Transverse colon (tissue), 4 donors: Measurements from ENCODE around the gene METTL2B. TPM values are rescaled to one million over a fixed set of nuclear protein-coding genes. Genes with fewer than 3 reads are reported as not detected.
"Not testable (repeated sequence)": the region's sequence is repeated elsewhere in the genome, so short reads cannot be mapped to it uniquely, and the experiment has no call there.

Experiments
- DNase-seq: peaks from one replicate; pipeline ENCODE4 v3.0.0-alpha.2; 2019
- H3K27ac ChIP-seq, 4 donors: fragments of 200-600 bp; sonication (generic); 2 replicates each; pipeline ENCODE4 v1.5.1; 2016 to 2018; ENCODE audit warnings: inconsistent platforms in 4 of 4
- H3K27me3 ChIP-seq: fragments of 200-600 bp; sonication (generic); 2 replicates; pipeline ENCODE4 v1.5.1; 2017; ENCODE audit warnings: inconsistent platforms
- H3K36me3 ChIP-seq, 4 donors: fragments of 200-600 bp; sonication (generic); 2 replicates each; pipeline ENCODE4 v1.5.1; 2017 to 2019; ENCODE audit warnings: inconsistent platforms in 4 of 4
- H3K4me1 ChIP-seq, 4 donors: fragments of 200-600 bp; sonication (generic); 2 replicates each; pipeline ENCODE4 v1.5.1; 2017 to 2020; ENCODE audit warnings: inconsistent platforms in 4 of 4
- H3K4me3 ChIP-seq, 4 donors: fragments of 200-600 bp; sonication (generic); 1 replicate in 1 of 4; 2 replicates in 3 of 4; pipeline versions ENCODE4 v1.5.1 to v1.6.1; 2017 to 2019; ENCODE audit warnings: inconsistent platforms in 4 of 4
- H3K9me3 ChIP-seq, 2 donors: fragments of 200-600 bp; sonication (generic); 2 replicates each; pipeline ENCODE4 v1.5.1; 2017 to 2019; ENCODE audit warnings: inconsistent platforms in 2 of 2
- EP300 ChIP-seq: sonication (generic); formaldehyde crosslinking; IDR thresholded peaks from one replicate; pipeline ENCODE4 v1.6.1; 2017; ENCODE audit warnings: antibody characterized with exemption, low read depth
- POLR2A ChIP-seq: fragments of 450-650 bp; IDR thresholded peaks from one replicate; pipeline ENCODE4 v1.6.1; 2016; ENCODE audit warnings: antibody characterized with exemption, mild to moderate bottlenecking, moderate library complexity
- POLR2AphosphoS5 ChIP-seq, 3 donors: sonication (generic); formaldehyde crosslinking; IDR thresholded peaks; one replicate each; pipeline ENCODE4 v1.6.1; 2016; ENCODE audit warnings: antibody characterized with exemption in 3 of 3
- WGBS, 2 donors: methylation state at CpG; one replicate each; pipeline ENCODE4 v1.1.5; 2018; ENCODE audit warnings: low coverage in 1 of 2; 5-methylcytosine and 5-hydroxymethylcytosine counted together
- in situ Hi-C, 4 donors: fragments of 200-750 bp; cut with MboI; loops; one replicate each; pipeline versions ENCODE4 v1.15.0 to v1.15.1; 2017; ENCODE audit warnings: low sequenced_read_pairs in 3 of 4, low pct_ligation_motif_present in 1 of 4, low pct_unique_long_range_greater_than_20kb in 1 of 4
- intact Hi-C: fragments of 100-400 bp; cut with DNase I; formaldehyde crosslinking; loops from one replicate; pipeline ENCODE4 v1.15.1; 2023; ENCODE audit warnings: low total_unique reads
- small RNA-seq, 4 donors: library from RNA; depleted of rRNA; stranded (forward); fragments of <200 nt; gene quantifications; one replicate each; pipeline ENCODE3, GENCODE V24; 2016
- total RNA-seq, 4 donors: library from RNA; depleted of rRNA; stranded (reverse); fragments of >200 nt; gene quantifications; one replicate each; pipeline ENCODE4 v1.1.0, GENCODE V29; 2016
- TF ChIP-seq, protein P1 (sequence below), 5 experiments: fragments of 200-600 bp in 3 of 5; fragments of 450-650 bp in 2 of 5; sonication (generic) in 3 of 5; IDR thresholded peaks; 1 replicate in 2 of 5; 2 replicates in 3 of 5; pipeline ENCODE4 v1.5.1; 2016 to 2017; ENCODE audit warnings: antibody characterized with exemption in 5 of 5, inconsistent platforms in 3 of 5, mild to moderate bottlenecking in 2 of 5, moderate library complexity in 1 of 5

Gene METTL2B
- total RNA-seq, 4 donors from 2014 or later: 22.1 to 30.3 (median 23.2) TPM

DNA sequence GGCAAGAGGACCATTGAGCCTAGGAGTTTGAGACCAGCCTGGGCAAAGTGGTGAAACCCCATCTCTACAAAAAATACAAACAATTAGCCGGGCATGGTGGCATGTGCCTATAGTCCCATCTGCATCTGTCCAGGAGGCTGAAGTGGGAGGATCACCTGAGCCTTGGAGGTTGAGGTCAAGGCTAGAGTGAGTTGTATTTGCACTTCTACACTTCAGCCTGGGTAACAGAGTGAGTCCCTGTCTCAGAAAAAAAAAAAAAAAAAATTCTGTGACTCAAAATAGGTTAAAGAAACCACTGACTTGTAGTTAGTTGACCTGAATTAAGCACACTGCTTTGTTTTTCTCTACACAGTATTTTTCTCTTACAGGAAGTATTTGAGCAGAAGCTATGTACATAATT, 74.4 kb downstream of the METTL2B start:
- TF ChIP-seq POLR2AphosphoS5 (IDR thresholded peaks at IDR 0.05): no peak
- no peak for TF ChIP-seq POLR2A
- TF ChIP-seq EP300: no peak
- TF ChIP-seq, protein P1, sequence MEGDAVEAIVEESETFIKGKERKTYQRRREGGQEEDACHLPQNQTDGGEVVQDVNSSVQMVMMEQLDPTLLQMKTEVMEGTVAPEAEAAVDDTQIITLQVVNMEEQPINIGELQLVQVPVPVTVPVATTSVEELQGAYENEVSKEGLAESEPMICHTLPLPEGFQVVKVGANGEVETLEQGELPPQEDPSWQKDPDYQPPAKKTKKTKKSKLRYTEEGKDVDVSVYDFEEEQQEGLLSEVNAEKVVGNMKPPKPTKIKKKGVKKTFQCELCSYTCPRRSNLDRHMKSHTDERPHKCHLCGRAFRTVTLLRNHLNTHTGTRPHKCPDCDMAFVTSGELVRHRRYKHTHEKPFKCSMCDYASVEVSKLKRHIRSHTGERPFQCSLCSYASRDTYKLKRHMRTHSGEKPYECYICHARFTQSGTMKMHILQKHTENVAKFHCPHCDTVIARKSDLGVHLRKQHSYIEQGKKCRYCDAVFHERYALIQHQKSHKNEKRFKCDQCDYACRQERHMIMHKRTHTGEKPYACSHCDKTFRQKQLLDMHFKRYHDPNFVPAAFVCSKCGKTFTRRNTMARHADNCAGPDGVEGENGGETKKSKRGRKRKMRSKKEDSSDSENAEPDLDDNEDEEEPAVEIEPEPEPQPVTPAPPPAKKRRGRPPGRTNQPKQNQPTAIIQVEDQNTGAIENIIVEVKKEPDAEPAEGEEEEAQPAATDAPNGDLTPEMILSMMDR (IDR thresholded peaks at IDR 0.05): no peak

DNA sequence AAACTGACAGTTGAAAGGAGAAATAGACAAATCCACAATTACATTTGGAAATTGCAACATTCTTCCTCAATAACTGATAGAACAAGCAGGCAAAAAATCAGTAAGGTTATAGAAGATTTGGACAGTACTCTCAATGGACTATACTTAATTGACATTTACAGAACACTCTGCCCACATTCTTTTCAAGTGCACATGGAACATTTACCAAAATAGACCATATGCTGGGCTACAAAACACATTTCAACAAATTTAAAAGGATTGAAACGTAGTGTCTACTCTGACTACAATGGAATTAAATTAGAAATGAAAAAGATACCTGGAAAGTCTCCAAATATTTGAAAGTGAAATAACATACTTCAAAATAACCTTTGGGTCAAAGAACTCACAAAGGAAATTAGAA, 77.8 kb downstream of the METTL2B start:
- H3K9me3 ChIP-seq, H3K27ac ChIP-seq, H3K27me3 ChIP-seq, H3K4me3 ChIP-seq, H3K4me1 ChIP-seq, in situ Hi-C loops, intact Hi-C loops, DNase-seq, H3K36me3 ChIP-seq: not testable (repeated sequence)
- 57 to 74% methylated on average over 1 of the region's 1 CpG for WGBS, 2 donors

More for the DNA sequence above, 74.4 kb downstream of the METTL2B start:
- WGBS, 2 donors: 77 to 100% methylated on average over 1 of the region's 1 CpG
- Histone ChIP-seq H3K9me3 (no peaks in the 10 kb centered on the region), H3K27ac (no peak overlapping the region), H3K36me3 (no peaks in the 10 kb centered on the region), H3K27me3 (no peaks in the 10 kb centered on the region), H3K4me3 (no peak overlapping the region), H3K4me1 (no peaks in the 10 kb centered on the region)
- in situ Hi-C loops: no loop called here
- intact Hi-C loops: no loop called here
- no peak for DNase-seq

Small RNAs within 50 kb of the gene (small RNA-seq; reads per million reads assigned to genes)
- gene AC010655.1 (0 reads per million in 4 donors), gene AC010655.2 (0 reads per million in 4 donors), gene RF00017 (0 reads per million in 4 donors), gene RNU7-54P (0 reads per million in 4 donors)

Other genes with a start within 250 kb of the METTL2B start
- gene LEP, start 235.5 kb upstream of the METTL2B start, total RNA-seq: 10 to 100 TPM in 1 of 4 donors, 1 to 10 TPM in 1, not detected in 2; 1.1 to 10.8 TPM
- gene RBM28, start 132.8 kb upstream of the METTL2B start, total RNA-seq: 100 to 1,000 TPM in 1 of 4 donors, 10 to 100 TPM in 2, 1 to 10 TPM in 1; 9.0 to 341 (median 34.2) TPM
- under 1 TPM in 2 of 4 donors, not detected in 2; 0.16 to 0.41 TPM for gene PRRT4, start 115.1 kb upstream of the METTL2B start, total RNA-seq
- 100 to 1,000 TPM in 1 of 4 donors, 10 to 100 TPM in 3; 21.4 to 189 (median 44.2) TPM for gene IMPDH1, start 66.8 kb upstream of the METTL2B start, total RNA-seq
- gene HILPDA, start 20.9 kb upstream of the METTL2B start, total RNA-seq: 10 to 100 TPM in 1 of 4 donors, 1 to 10 TPM in 2, not detected in 1; 5.3 to 35.5 (median 5.9) TPM
- 1 to 10 TPM in 1 of 4 donors, under 1 TPM in 2, not detected in 1; 0.27 to 1.4 (median 0.48) TPM for gene GARIN1A, start 195.5 kb downstream of the METTL2B start, total RNA-seq